GM19035 (cell line): ENCODE data around the gene EPB41L2.

ENCODE experiments used
- ATAC-seq: cut with Tn5 transposase; IDR thresholded peaks from one replicate; pipeline ENCODE4 v1.9.1; 2021; ENCODE audit not compliant: unreplicated experiment

Gene EPB41L2

DNA sequence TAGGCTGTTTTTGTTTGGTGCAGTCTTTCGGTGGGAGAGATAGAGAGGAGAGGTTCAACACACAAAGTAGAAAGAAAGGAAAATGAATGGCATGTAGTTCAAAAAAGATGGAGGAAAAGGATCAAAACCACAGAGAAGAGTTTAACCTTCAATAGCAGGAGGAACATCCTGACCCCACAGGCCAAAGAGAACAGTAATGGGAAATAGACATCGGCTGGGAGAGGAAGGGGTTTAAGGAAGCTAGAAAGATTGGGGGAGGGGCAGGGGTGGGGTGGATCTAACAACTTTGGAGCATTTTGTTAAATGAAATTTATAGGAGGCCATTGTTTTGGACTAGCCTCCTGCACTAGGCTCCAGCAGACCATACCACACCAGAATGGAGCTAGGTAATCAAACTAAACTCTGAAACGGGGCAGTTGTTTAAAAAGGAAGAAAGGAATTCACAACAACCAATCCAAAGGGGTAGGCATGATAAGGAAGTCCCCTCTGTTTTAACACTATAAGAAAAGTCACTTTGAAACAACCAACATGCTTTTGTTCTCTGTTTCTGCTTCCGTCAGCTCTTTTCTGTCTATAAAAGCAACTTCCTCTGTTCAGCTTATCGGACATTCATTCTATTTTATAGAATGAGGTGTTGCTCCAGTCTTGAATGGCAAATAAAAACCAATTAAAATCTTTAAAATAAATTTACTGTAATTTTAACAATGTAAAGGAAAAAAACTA, 82.6 kb downstream of the EPB41L2 start:
- ATAC-seq: no peak

- ATAC-seq: no peak
These were observed 84.2 kb downstream of the EPB41L2 start for GRCh38 chr6:130978660-130979396.

GRCh38 chr6:130978180-130978579, 84.9 kb downstream of the EPB41L2 start:
- no peak for ATAC-seq

DNA sequence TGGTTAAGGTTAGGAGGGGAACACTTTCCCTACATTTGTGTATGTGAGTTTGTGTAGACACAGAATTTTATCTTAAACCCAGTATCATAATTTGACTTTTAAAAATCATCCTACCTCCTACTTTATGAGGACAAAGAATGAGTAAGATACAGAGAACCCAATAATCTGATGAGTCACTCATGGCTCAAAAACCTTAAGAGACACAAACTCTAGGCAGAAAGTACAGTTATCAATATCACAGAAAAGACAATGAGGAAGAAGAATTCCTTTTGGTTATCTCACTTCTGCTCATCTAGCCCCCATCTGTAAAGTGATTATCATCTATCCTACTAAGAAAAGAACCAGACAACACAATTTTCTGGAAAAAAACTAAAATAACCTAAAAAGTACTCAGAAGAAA, 87.7 kb downstream of the EPB41L2 start:
- no peak for ATAC-seq

GRCh38 chr6:130973521-130974277, 89.3 kb downstream of the EPB41L2 start:
- ATAC-seq: no peak

GRCh38 chr6:130971504-130971903, 91.5 kb downstream of the EPB41L2 start:
- ATAC-seq: no peak

- ATAC-seq: no peak
These were observed 92.1 kb downstream of the EPB41L2 start for GRCh38 chr6:130970839-130971410.

DNA sequence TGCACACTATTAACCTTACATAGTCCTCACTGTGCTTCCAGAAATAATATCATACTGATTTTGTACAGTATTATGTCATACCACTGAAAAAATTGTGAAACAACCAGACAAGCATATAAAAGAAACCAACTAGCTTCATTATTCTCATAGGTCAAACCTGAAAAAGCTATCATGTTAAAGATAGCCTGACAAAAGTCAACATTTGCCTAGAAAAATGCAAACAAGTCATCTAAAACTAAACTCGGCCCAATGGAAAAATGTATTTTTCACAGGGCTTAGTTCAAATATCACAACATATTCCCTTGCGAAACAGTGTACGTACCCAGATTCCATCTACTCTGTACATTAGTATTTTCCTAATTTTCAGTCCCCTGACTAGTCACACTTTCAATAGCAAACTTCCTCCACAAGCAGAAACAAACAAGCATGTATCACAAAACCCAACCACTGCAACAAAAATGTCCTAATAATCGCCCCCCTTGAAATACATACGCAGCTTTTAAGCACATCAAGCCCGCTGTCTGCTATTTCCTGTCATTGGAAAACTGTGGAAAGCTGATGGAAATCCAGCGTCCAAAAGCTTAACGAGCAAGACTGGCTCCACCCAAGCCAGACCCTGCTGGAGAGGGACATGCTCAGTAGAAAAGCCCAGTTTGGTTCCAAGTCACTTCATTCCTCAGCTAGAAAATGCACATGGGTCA, 93.1 kb downstream of the EPB41L2 start:
- no peak for ATAC-seq

DNA sequence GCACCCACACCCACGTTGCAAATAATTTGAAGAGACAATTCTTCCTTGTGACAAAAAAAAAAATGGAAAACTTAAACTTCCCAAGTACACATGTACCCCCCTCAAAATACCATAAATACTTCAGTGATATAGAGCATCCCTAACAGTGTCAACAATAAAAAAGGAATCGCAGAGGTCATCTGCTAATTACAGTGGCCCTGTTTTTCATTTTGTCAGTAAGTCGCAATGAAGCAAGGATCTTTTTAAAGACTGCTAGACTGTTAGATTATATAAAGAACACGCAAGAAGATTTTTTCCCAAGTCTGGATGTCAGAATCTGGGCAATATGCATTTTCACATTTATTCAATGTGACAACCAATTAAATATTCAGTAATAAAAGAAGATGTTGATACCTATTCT, 93.9 kb downstream of the EPB41L2 start:
- ATAC-seq: no peak

DNA sequence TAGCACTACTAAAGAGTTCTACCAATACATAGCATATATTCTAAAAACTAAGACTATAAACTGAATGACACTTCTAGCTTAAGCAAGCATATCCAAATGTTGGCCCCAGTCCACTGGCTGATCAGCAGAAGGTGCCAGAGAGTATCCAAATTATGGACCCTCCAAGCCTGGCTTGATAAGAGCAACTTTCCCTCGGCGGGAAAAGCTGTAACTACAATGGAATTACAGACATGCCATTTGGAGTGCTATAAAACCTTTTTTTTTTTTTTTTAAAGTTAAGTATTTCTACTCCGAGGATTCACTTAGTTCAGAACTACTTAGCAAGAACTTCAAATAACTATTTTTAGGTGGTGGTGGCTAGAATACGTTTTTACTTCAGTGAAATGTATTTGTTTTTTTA, 94.6 kb downstream of the EPB41L2 start:
- no peak for ATAC-seq

DNA sequence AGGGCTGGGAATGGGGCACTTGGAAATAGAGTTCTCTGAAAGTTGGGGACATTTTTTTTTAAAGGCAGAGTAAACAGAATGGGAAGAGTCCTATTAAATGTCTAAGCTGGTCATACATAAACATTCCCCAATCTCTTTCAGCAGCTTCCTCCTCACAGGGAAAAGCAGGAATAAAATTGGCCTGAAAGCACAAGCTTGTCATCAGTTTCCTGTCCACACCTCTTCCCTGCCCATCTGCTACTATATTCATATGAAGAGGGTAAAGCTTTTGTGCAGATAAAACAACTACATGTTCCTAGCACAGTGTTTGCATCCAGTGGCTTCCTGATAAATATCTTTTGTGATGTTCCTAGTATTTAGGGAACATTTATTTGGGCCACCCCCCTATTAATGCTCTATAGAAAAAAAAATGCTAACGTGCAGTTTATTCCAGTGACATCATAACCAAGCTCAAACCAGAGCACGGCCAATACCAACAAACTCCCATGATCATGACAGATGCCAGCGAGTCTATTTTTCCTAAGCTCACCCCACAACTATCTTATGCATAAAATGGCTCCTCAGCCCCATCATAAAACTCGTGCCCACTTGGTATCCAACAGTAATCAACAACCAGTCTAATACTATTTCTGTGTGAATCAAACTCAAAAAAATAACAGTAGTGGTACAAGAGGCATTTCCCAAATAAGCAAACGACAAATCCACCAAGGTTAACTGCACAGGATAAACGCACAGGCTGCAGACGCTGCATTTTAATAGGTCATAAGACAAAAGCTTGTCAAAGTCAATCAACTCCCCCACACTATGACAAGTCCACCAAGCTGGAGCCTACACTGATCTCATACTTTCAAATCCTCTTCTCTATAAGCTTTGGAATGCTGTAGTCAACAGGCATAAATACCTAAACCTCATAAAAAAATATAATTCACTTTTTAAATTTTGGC, 95.3 kb downstream of the EPB41L2 start:
- ATAC-seq: no peak

DNA sequence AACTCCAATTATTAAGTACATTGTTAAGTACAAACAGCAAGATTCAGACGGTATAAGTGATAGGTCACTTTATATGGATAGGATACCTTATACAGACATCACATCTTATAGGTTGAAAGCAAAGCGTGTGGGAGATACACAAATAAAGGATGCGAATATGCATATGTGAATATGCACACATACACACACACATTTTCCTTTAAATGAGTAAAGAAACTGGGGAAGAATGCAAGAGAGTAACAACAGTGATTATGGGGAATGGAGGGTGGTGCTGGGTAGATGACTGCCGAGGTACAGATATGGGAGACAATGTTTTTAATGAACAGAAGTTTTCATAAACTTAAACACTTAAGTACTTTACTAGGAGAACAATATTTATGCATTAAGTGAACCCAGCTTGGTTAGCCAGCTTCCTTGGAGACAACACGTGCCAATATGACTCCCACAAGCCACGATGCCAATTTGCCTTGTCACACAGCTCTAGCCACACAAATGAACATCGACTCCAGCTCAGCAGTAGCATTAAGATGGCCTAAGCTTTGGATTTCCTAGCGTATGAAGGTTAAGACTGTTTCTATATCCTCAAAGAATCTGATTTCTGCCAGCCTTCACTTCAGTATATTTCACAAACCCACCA, 96.6 kb downstream of the EPB41L2 start:
- ATAC-seq: no peak

DNA sequence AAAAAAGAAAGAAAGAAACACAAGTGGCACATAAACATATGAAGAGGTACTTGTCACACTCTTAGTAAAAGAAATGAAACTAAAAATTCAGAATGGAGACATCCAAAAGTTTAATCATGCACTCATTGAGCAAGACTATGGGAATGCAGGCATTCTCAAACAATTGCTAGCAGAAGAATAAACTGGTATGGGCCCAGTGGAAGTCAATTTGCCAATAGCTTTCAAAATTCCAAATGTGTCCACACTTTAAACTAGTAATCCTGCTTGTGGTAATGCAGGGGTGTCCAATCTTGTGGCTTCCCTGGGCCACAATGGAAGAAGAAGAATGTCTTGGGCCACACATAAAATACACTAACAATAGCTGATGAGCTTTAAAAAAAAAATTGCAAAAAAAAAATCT, 97.4 kb downstream of the EPB41L2 start:
- no peak for ATAC-seq

GRCh38 chr6:130964808-130965604, 98.0 kb downstream of the EPB41L2 start:
- no peak for ATAC-seq

GRCh38 chr6:130964289-130964688, 98.8 kb downstream of the EPB41L2 start:
- no peak for ATAC-seq

- no peak for ATAC-seq
These were observed 100.1 kb downstream of the EPB41L2 start for GRCh38 chr6:130962966-130963365.

DNA sequence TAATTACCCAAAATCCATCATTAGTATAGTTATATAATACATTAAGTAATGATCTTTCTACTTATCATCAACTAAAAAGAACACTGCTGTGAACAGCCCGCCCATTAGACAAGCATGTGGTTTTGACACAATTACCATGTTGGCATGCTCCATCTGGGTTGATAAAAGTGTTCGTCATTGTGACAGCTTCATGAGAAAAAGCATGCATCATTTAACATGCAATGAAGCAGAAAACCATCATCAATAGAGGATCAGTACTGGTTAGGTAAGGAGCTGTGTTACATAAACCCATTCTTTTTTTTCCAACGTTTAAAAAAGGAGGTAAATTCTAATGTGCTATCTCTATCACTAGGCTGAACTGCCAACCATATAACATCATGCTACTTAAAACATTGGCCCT, 101.9 kb downstream of the EPB41L2 start:
- ATAC-seq: no peak

- ATAC-seq: no peak
These were observed 103.1 kb downstream of the EPB41L2 start for GRCh38 chr6:130959951-130960350.

GRCh38 chr6:130958468-130958867, 104.6 kb downstream of the EPB41L2 start:
- no peak for ATAC-seq
